Keratinocyte (primary cell): ENCODE data around the gene COL4A4.

Source experiments
- CTCF ChIP-seq, 3 experiments: IDR thresholded peaks in 1 of 3; conservative IDR thresholded peaks in 1 of 3; optimal IDR thresholded peaks in 1 of 3; 2 replicates in 2 of 3; 3 replicates in 1 of 3; pipeline versions ENCODE3 to v1.5.1; 2011; ENCODE audit warnings: low read length in 3 of 3, mild to moderate bottlenecking in 3 of 3, moderate library complexity in 2 of 3, control low read depth in 1 of 3, inconsistent platforms in 1 of 3; ENCODE audit not compliant: insufficient read depth in 2 of 3; ENCODE audit errors: extremely low read depth in 1 of 3
- EZH2 ChIP-seq: IDR thresholded peaks from one replicate; pipeline ENCODE4 v1.6.1; 2012; ENCODE audit warnings: inconsistent platforms, mild to moderate bottlenecking, low read length, moderate library complexity

DNA sequence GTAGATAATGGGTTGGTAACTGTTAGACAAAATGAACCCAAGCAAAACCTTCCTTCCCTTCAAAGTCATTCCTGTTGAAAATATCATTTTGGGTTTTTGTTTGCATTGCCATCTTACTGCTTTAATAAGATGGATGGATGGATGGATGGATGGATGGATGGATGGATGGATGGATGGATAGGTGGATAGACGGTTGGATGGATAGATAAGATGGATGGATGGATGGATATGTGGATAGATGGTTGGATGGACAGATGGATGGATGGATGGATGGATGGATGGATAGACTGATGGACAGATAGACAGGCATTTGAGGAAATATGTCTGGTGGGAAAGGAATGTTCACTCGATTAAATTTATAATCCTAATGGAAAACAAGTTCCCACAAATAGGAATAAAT is 133.2 kb downstream of the COL4A4 start:
- TF ChIP-seq CTCF (optimal IDR thresholded peaks at IDR 0.05 in 1 of 3, IDR thresholded peaks at IDR 0.05 in 1 of 3, conservative IDR thresholded peaks at IDR 0.05 in 1 of 3; ENCODE audit: extremely low read depth in 1 of 3, insufficient read depth in 2 of 3, low read length in 3 of 3) = no peak
- TF ChIP-seq EZH2 = no peak
